Panc1 (cell line): ENCODE measurements around the gene NOMO2. TPM values are rescaled to one million over a fixed set of nuclear protein-coding genes. Genes with fewer than 3 reads are reported as not detected.
"Not testable (repeated sequence)": the region's sequence is repeated elsewhere in the genome, so short reads cannot be mapped to it uniquely, and the experiment has no call there.

Experiments used
- ATAC-seq: fragments of 200-7000 bp; cut with Tn5 transposase; 2 replicates; pipeline ENCODE4 v1.9.1; 2020; ENCODE audit warnings: mild to moderate bottlenecking, moderate library complexity
- BruUV-seq: library from RNA; stranded (reverse); fragments of 400-500 nt; replicated peaks from 2 replicates; lab custom pipeline; 2021; lab: Mats Ljungman, UMichigan
- CTCF ChIA-PET: fragments of 300-600 bp; sonication (Branson Sonifier 250); formaldehyde crosslinking; loops from one replicate; lab custom pipeline; 2022; ENCODE audit warnings: antibody characterized with exemption; lab: Charles Lee
- POLR2A ChIA-PET: fragments of 300-600 bp; sonication (Branson Sonifier 250); formaldehyde crosslinking; loops from one replicate; lab custom pipeline; 2022; ENCODE audit warnings: antibody characterized with exemption; lab: Charles Lee
- DNase-seq: peaks from one replicate; pipeline ENCODE4 v3.0.0-alpha.2; 2010; ENCODE audit warnings: low read depth, low spot score
- H3K27ac ChIP-seq: 2 replicates; pipeline ENCODE4 v1.5.1; 2011; ENCODE audit warnings: mild to moderate bottlenecking, low read length, inconsistent platforms
- H3K27me3 ChIP-seq: fragments of 200-500 bp; sonication (Bioruptor generic); 2 replicates; pipeline ENCODE4 v1.6.0; 2014; ENCODE audit warnings: low read length, inconsistent platforms; ENCODE audit not compliant: control insufficient read depth, insufficient read depth
- H3K36me3 ChIP-seq: fragments of 200-500 bp; sonication (Bioruptor generic); 2 replicates; pipeline ENCODE4 v1.5.1; 2014; ENCODE audit warnings: inconsistent platforms, mild to moderate bottlenecking, low read length, moderate library complexity; ENCODE audit not compliant: control insufficient read depth, insufficient read depth
- H3K4me1 ChIP-seq: 2 replicates; pipeline ENCODE4 v1.5.1; 2011; ENCODE audit warnings: inconsistent platforms, mild to moderate bottlenecking, low read length, moderate library complexity; ENCODE audit not compliant: control insufficient read depth, insufficient read depth
- H3K4me3 ChIP-seq, 2 experiments: 2 replicates each; pipeline ENCODE4 v1.5.1; 2011 to 2012; ENCODE audit warnings: low read depth in 2 of 2, low read length in 2 of 2, mild to moderate bottlenecking in 2 of 2, inconsistent platforms in 1 of 2, moderate library complexity in 1 of 2
- H3K9me3 ChIP-seq: fragments of 200-500 bp; sonication (Bioruptor generic); 2 replicates; pipeline ENCODE4 v1.5.1; 2014; ENCODE audit warnings: low read depth, mild to moderate bottlenecking, inconsistent platforms, low read length, moderate library complexity; ENCODE audit not compliant: control insufficient read depth, insufficient read depth
- CTCF ChIP-seq: fragments of 450-650 bp; IDR thresholded peaks from 2 replicates; pipeline ENCODE4 v1.5.1; 2017; ENCODE audit warnings: mild to moderate bottlenecking
- POLR2AphosphoS5 ChIP-seq: IDR thresholded peaks from 2 replicates; pipeline ENCODE4 v1.6.1; 2012; ENCODE audit warnings: mild to moderate bottlenecking, low read depth, low read length, moderate library complexity
- REST ChIP-seq, 2 experiments: IDR thresholded peaks; 2 replicates each; pipeline ENCODE4 v1.6.1; 2011 to 2012; ENCODE audit warnings: low read depth in 2 of 2, control low read depth in 1 of 2, low read length in 1 of 2, mild to moderate bottlenecking in 1 of 2, moderate library complexity in 1 of 2; ENCODE audit not compliant: insufficient read depth in 1 of 2
- SIN3A ChIP-seq: IDR thresholded peaks from 2 replicates; pipeline ENCODE4 v1.6.1; 2012; ENCODE audit warnings: low read depth, mild to moderate bottlenecking, low read length, moderate library complexity, borderline replicate concordance; ENCODE audit not compliant: insufficient read depth
- TCF7L2 ChIP-seq: IDR thresholded peaks from 2 replicates; pipeline ENCODE4 v1.6.1; 2011; ENCODE audit warnings: mild to moderate bottlenecking, low read depth, low read length, inconsistent platforms
- in situ Hi-C: cut with HindIII; loops from 2 replicates; pipeline ENCODE4 v1.10.0; 2016; ENCODE audit warnings: low sequenced_read_pairs, low pct_unique_long_range_greater_than_20kb
- intact Hi-C: fragments of 100-400 bp; cut with micrococcal nuclease; formaldehyde crosslinking; loops from one replicate; pipeline ENCODE4 v1.10.0; 2022; ENCODE audit not compliant: unreplicated experiment
- total RNA-seq: library from RNA; stranded (reverse); gene quantifications from one replicate; pipeline ENCODE4 v1.2.1, GENCODE V29; 2021; ENCODE audit not compliant: unreplicated experiment

Gene NOMO2
- total RNA-seq, 1 experiment from 2014 or later: 293 TPM

GRCh38 chr16:18589806-18590205 is 27.9 kb upstream of the NOMO2 start:
- intact Hi-C loops, H3K36me3 ChIP-seq, BruUV-seq, H3K4me3 ChIP-seq, H3K9me3 ChIP-seq, H3K27ac ChIP-seq, DNase-seq, H3K27me3 ChIP-seq, POLR2A ChIA-PET, CTCF ChIA-PET, H3K4me1 ChIP-seq, in situ Hi-C loops: not testable (repeated sequence)
- peak; percentile 49; the same call in 1 of the 2 replicates for ATAC-seq

GRCh38 chr16:18586560-18587540 is 25.0 kb upstream of the NOMO2 start:
- H3K9me3 ChIP-seq, POLR2A ChIA-PET, H3K36me3 ChIP-seq, in situ Hi-C loops, H3K27me3 ChIP-seq, DNase-seq, BruUV-seq, CTCF ChIA-PET, H3K4me3 ChIP-seq, intact Hi-C loops, H3K27ac ChIP-seq, H3K4me1 ChIP-seq, ATAC-seq: not testable (repeated sequence)

- H3K27me3 ChIP-seq, DNase-seq, H3K4me3 ChIP-seq, POLR2A ChIA-PET, in situ Hi-C loops, ATAC-seq, intact Hi-C loops, CTCF ChIA-PET, H3K9me3 ChIP-seq, H3K27ac ChIP-seq, H3K4me1 ChIP-seq, H3K36me3 ChIP-seq, BruUV-seq: not testable (repeated sequence)
Observed at GRCh38 chr16:18585789-18586188, 23.9 kb upstream of the NOMO2 start.

- POLR2A ChIA-PET: no interaction called here
- Histone ChIP-seq H3K27me3 (no peaks in the 10 kb centered on the region), H3K4me1 (no peaks in the 10 kb centered on the region), H3K27ac (no peak overlapping the region), H3K36me3 (no peaks in the 10 kb centered on the region), H3K9me3 (no peaks in the 10 kb centered on the region), H3K4me3 (no peak overlapping the region)
- in situ Hi-C loops: no loop called here
- CTCF ChIA-PET: no interaction called here
- no peak for ATAC-seq
- TF ChIP-seq CTCF (no peak), SIN3A (no peak), POLR2AphosphoS5 (no peak), TCF7L2 (no peak), REST (IDR thresholded peaks at IDR 0.05; ENCODE audit: insufficient read depth in 1 of 2, low read depth in 2 of 2, low read length in 1 of 2) (no peak)
- no peak for DNase-seq
- intact Hi-C loops: no loop called here
- BruUV-seq: no TSS peak
Observed at GRCh38 chr16:18582902-18583301, 21.0 kb upstream of the NOMO2 start.

GRCh38 chr16:18580396-18580795 is 18.5 kb upstream of the NOMO2 start:
- H3K4me3 ChIP-seq, H3K36me3 ChIP-seq, POLR2A ChIA-PET, DNase-seq, BruUV-seq, ATAC-seq, H3K27ac ChIP-seq, in situ Hi-C loops, intact Hi-C loops, H3K4me1 ChIP-seq, H3K27me3 ChIP-seq, H3K9me3 ChIP-seq, CTCF ChIA-PET: not testable (repeated sequence)
